Stimulated activated CD8-positive, alpha-beta memory T cell treated with anti-CD3 and anti-CD28 coated beads, Interleukin-12 subunit alpha, Interleukin-12 subunit beta, amount 100 ng/mL, for 1 hour (primary cell): Measurements from ENCODE around the gene MND1.
"Not testable (repeated sequence)": the region's sequence is repeated elsewhere in the genome, so short reads cannot be mapped to it uniquely, and the experiment has no call there.

Experiments used
- DNase-seq: peaks from one replicate; pipeline ENCODE4 v3.0.0-alpha.2; 2020; ENCODE audit warnings: low read depth

Gene MND1

GRCh38 chr4:153440475-153440874, 96.0 kb downstream of the MND1 start:
- no peak for DNase-seq

GRCh38 chr4:153447175-153447905, 102.9 kb downstream of the MND1 start:
- DNase-seq, result no peak

- no peak for DNase-seq
Observed at GRCh38 chr4:153448003-153448731, 103.7 kb downstream of the MND1 start.

- no peak for DNase-seq
Observed at GRCh38 chr4:153449338-153449737, 104.8 kb downstream of the MND1 start.

- DNase-seq, result no peak
Observed at GRCh38 chr4:153450544-153450917, 106.0 kb downstream of the MND1 start.

GRCh38 chr4:153451145-153451544, 106.7 kb downstream of the MND1 start:
- DNase-seq, result not testable (repeated sequence)

GRCh38 chr4:153451911-153452657, 107.6 kb downstream of the MND1 start:
- DNase-seq, result no peak

- DNase-seq, result no peak
Observed at GRCh38 chr4:153452658-153453378, 108.3 kb downstream of the MND1 start.

GRCh38 chr4:153453402-153453801, 108.9 kb downstream of the MND1 start:
- no peak for DNase-seq

GRCh38 chr4:153458969-153459368, 114.5 kb downstream of the MND1 start:
- no peak for DNase-seq

GRCh38 chr4:153461549-153461948, 117.1 kb downstream of the MND1 start:
- not testable (repeated sequence) for DNase-seq

- no peak for DNase-seq
Observed at GRCh38 chr4:153464068-153464467, 119.6 kb downstream of the MND1 start.
